ENCODE results near the gene CEP20. TPM values are rescaled to one million over a fixed set of nuclear protein-coding genes. Genes with fewer than 3 reads are reported as not detected.

Gene CEP20
- total and polyA plus RNA-seq, 2 of the 8 experiments (the other 6 are each of a cell fraction or from before 2014, with no cell fraction given), result 16.2 to 49.0 TPM

- Histone ChIP-seq H3K79me2 (ENCODE audit: control insufficient read depth in 1 of 2, insufficient read depth in 2 of 2, low read length in 2 of 2) (no peaks in the 10 kb centered on the region), H3K36me3 (ENCODE audit: control insufficient read depth in 2 of 4, insufficient read depth in 4 of 4, low read length in 3 of 4) (no peaks in the 10 kb centered on the region), H3K4ac (replicated peaks; ENCODE audit: insufficient read length, low read depth, low read length) (no peak overlapping the region), H3K56ac (replicated peaks; ENCODE audit: insufficient read length, low read depth, low read length) (no peak overlapping the region), H3K23ac (ENCODE audit: insufficient read length) (no peak overlapping the region), H3K4me1 (replicated peaks in 1 of 4; ENCODE audit: control insufficient read depth in 3 of 4, insufficient read depth in 4 of 4, low read length in 3 of 4) (no peaks in the 10 kb centered on the region), H4K5ac (ENCODE audit: insufficient read length, low read depth, low read length) (no peak overlapping the region), H2BK5ac (ENCODE audit: low read depth, low read length) (no peak overlapping the region), H3K4me2 (ENCODE audit: insufficient read depth in 1 of 2, low read depth in 2 of 2, low read length in 2 of 2) (no peak overlapping the region), H4K20me1 (replicated peaks in 1 of 2; ENCODE audit: control insufficient read depth in 1 of 2, insufficient read depth in 2 of 2, low read length in 2 of 2) (no peaks in the 10 kb centered on the region), H3K27ac (ENCODE audit: low read depth, low read length) (no peak overlapping the region), H2AFZ (ENCODE audit: low read length) (no peak overlapping the region), H4K8ac (ENCODE audit: extremely low read depth, insufficient read depth, low read length) (no peak overlapping the region), H3K18ac (ENCODE audit: extremely low read depth, low read length) (no peak overlapping the region), H2BK15ac (ENCODE audit: low read length) (no peak overlapping the region), H2AK5ac (ENCODE audit: low read depth, low read length) (no peak overlapping the region), H2BK20ac (ENCODE audit: low read length) (no peak overlapping the region), H4K91ac (replicated peaks; ENCODE audit: insufficient read length, low read length) (no peak overlapping the region), H2BK12ac (ENCODE audit: low read depth, low read length) (no peak overlapping the region), H3K27me3 (replicated peaks in 1 of 4; ENCODE audit: control insufficient read depth in 3 of 4, extremely low read depth in 1 of 4, insufficient read depth in 3 of 4, low read length in 3 of 4) (no peaks in the 10 kb centered on the region), H3K9me3 (ENCODE audit: insufficient read depth in 2 of 2, low read depth in 1 of 2, low read length in 1 of 2) (no peaks in the 10 kb centered on the region), H3K4me3 (ENCODE audit: extremely low read depth in 1 of 4, insufficient read depth in 2 of 4, low read depth in 3 of 4, low read length in 4 of 4) (no peak overlapping the region), H2BK120ac (replicated peaks; ENCODE audit: low read depth, low read length) (no peak overlapping the region), H3K23me2 (ENCODE audit: low read depth, low read length) (no peaks in the 10 kb centered on the region), H3K79me1 (ENCODE audit: low read depth, low read length) (no peaks in the 10 kb centered on the region), H3K9ac (replicated peaks in 1 of 4; ENCODE audit: extremely low read depth in 1 of 4, low read depth in 3 of 4, low read length in 3 of 4) (no peak overlapping the region), H3K14ac (ENCODE audit: insufficient read length) (no peak overlapping the region)
- DNase-seq (ENCODE audit: low read depth in 1 of 2, low spot score in 2 of 2) (no peak), FAIRE-seq (no peak)
- TF ChIP-seq NANOG (IDR thresholded peaks at IDR 0.05; ENCODE audit: insufficient read depth, low read depth, low read length, poor library complexity, severe bottlenecking) (no peak), EP300 (IDR thresholded peaks at IDR 0.05; ENCODE audit: borderline replicate concordance in 1 of 2, low read depth in 2 of 2, low read length in 2 of 2) (no peak), JUN (IDR thresholded peaks at IDR 0.05; ENCODE audit: low read depth, low read length) (no peak), HDAC2 (IDR thresholded peaks at IDR 0.05; ENCODE audit: borderline replicate concordance in 1 of 2, low read depth in 2 of 2, low read length in 2 of 2) (no peak), E2F6 (IDR thresholded peaks at IDR 0.05) (no peak), FOSL1 (IDR thresholded peaks at IDR 0.05; ENCODE audit: insufficient read depth, low read depth, low read length) (no peak), USF2 (IDR thresholded peaks at IDR 0.05; ENCODE audit: low read length) (no peak), GABPA (IDR thresholded peaks at IDR 0.05; ENCODE audit: borderline replicate concordance, insufficient read depth, low read length) (no peak)
- ChIA-PET POLR2A (ENCODE audit: partially characterized antibody) (no interaction called here), CTCF (ENCODE audit: partially characterized antibody) (interaction anchor here (1.0 to 1.6 kb wide), 3 partner anchors 49 to 71 kb away, joined by 3 to 4 read pairs (median 3); no protein-coding TSS in a partner anchor)
- WGBS, 2 experiments (ENCODE audit: extremely low coverage in 1 of 2, insufficient coverage in 1 of 2, insufficient read length in 1 of 2, insufficient replicate concordance in 2 of 2, low coverage in 1 of 2, low lambda C conversion rate in 2 of 2, missing lambda C conversion rate in 1 of 2), result 91% methylated on average over 7 of the region's 7 CpGs; no CpG with 5 or more reads in 1 of the 2 experiments
Observed at GRCh38 chr16:15827299-15827698, 61.1 kb downstream of the CEP20 start.
